Kidney capillary endothelial cell (primary cell): Measurements from ENCODE around the gene SUDS3.
"Not testable (repeated sequence)": the region's sequence is repeated elsewhere in the genome, so short reads cannot be mapped to it uniquely, and the experiment has no call there.

ENCODE experiments used
- DNase-seq: peaks from one replicate; pipeline ENCODE4 v3.0.0-alpha.2; 2018; ENCODE audit warnings: low spot score

The SUDS3 gene

GRCh38 chr12:118376089-118377020 is at the start of gene SUDS3:
Gene SUDS3 (plus strand): TSS chr12:118376555. CDS start chr12:118376692, 137 bp downstream.
- DNase-seq, result peak; percentile 77

- no peak for DNase-seq
These were observed 49.4 kb upstream of the SUDS3 start for GRCh38 chr12:118326991-118327390.

DNA sequence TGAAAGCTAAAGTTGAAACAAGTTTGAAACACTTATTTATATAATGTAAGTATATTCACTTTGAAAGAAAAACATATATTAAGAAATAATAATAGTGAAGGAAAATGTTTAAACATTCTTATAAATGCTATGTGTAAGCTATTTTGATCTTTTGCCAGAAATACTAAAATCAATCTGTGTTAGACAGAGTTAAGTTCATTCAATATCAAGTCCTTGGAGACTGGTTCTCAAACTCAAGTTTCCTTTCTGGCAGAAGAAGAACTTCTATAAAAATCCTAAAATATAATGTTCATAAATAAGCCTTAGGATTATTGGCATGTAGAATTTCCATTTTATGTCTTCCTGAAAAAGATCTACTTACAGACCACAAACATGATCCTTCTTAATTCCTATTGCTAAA is 49.0 kb upstream of the SUDS3 start:
- no peak for DNase-seq

GRCh38 chr12:118328486-118329330 is 47.6 kb upstream of the SUDS3 start:
- no peak for DNase-seq

- peak; percentile 38 for DNase-seq
These were observed 45.8 kb upstream of the SUDS3 start for GRCh38 chr12:118330421-118331018.

DNA sequence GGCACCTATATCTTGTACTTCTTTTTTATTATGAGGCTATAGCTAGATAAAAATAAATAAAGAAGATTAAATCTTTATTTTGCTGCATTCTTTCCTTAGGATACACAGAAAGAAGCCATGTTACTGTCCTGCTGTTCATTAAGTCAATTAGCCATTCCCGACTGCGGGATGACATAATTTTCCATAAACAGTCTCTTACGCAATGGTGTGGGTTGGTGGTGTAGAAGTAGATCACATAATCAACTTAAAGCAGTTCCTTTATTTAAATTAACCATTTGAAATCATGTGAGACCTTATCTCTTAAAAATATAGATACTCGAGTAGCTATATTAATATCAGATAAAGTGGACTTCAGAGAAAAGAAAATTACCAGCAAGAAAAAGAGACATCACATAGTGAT is 43.8 kb upstream of the SUDS3 start:
- no peak for DNase-seq

GRCh38 chr12:118334241-118334640 is 42.1 kb upstream of the SUDS3 start:
- no peak for DNase-seq

DNA sequence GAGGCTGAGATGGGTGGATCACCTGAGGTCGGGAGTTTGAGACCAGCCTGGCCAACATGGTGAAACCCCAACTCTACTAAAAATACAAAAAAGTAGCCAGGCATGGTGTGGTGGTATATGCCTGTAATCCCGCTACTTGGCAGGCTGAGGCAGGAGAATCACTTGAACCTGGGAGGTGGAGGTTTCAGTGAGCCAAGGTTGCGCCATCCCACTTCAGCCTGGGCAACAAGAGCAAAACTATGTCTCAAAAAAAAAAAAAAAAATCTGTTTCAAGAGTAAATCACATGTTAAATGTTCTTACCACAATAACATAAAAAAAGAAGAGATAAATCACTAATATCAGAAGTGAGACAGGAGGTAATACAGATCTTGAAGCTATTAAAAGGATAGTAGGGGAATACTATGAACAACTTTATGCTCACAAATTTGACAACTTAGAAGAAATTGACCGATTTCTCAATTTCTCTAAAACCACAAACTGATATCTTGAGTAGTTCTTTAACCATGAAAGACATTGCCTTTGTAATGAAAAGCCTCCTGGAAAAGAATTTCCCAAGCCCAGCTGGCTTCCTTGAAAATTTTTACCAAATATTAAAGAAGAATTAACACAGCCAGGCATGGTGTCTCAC is 41.3 kb upstream of the SUDS3 start:
- DNase-seq, result no peak

DNA sequence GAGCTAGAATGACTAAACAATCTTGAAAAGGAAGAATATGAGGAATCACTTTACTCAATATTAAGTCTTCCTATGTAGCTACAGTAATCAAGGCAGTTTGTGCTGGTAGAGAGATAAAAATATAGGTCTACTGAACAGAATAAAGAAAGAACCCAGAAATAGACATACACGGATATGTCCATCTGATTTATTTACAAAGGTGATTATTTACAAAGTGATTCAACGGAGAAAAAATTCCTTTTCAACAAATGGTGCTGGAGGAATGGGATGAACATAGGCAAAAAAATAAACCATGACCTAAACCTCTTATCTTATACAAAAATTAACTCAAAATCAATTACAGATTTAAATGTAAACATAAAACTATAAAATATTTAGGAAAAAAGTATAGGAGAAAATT is 40.2 kb upstream of the SUDS3 start:
- DNase-seq, result no peak

- DNase-seq, result no peak
These were observed 39.0 kb upstream of the SUDS3 start for GRCh38 chr12:118337194-118337838.

DNA sequence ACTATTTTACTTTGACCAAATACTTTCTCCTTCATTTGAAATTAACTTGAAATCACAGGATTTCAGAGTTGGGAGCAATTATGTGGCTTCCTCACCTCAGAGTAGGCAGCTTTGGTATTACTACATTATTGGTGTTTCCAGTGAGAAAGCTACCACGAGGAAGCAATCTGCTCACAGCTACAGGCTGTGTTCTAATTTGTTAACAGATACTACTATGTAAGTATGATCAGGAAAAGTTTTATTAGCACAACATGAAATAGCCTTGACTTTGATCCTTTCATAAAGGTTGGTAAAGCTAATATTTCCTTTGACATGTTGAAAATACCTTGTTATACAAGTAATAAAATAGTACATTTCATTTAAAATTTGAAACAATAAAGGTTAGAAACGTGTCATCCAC is 34.3 kb upstream of the SUDS3 start:
- DNase-seq, result no peak

GRCh38 chr12:118344829-118345228 is 31.5 kb upstream of the SUDS3 start:
- DNase-seq, result no peak

GRCh38 chr12:118345355-118345754 is 31.0 kb upstream of the SUDS3 start:
- no peak for DNase-seq

- no peak for DNase-seq
These were observed 29.5 kb upstream of the SUDS3 start for GRCh38 chr12:118346895-118347294.

- no peak for DNase-seq
These were observed 28.4 kb upstream of the SUDS3 start for GRCh38 chr12:118347916-118348315.

DNA sequence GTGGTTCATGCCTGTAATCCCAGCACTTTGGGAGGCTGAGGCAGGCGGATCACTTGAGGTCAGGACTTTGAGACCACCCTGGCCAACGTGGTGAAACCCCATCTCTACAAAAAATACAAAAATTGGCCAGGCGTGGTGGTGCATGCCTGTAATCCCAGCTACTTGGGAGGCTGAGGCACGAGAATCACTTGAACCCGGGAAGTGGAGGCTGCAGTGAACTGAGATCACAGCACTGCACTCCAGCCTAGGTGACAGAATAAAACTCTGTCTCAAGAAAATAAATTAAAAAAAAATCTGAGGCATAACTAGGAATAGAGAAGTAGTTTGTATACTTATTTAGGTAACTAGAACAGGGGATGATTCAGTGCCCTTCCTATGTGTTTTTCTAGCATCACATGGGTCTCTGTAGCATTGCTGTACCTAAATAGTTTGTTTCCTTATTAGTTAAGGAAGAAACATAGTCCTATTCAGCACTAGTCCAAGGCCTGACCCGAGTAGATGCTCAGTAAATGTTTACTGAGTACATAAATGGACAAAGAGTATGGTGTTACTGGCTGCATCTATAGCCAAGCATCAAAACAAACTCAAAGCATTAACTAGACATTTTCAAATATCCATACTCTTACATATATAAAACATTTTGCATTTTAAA is 25.3 kb upstream of the SUDS3 start:
- no peak for DNase-seq

DNA sequence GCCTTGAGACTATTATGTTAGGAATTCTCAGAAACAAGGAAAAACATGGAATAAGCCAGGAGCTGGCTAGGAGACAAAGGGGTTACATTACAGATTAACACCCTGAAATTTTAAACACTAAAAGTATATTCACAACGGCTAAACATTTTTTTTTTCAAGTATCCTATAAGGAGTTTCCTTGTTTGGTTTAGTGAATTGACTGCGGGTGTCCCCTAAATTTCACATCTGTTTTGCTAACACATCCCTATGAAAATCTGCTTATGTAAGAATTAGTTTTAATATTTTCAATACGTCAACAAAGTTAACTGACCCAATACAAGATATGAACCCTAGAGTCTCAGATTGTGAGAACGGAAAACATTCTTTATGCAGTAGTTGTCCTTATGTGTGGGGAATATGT is 22.6 kb upstream of the SUDS3 start:
- DNase-seq, result no peak

GRCh38 chr12:118354503-118354902 is 21.9 kb upstream of the SUDS3 start:
- not testable (repeated sequence) for DNase-seq

DNA sequence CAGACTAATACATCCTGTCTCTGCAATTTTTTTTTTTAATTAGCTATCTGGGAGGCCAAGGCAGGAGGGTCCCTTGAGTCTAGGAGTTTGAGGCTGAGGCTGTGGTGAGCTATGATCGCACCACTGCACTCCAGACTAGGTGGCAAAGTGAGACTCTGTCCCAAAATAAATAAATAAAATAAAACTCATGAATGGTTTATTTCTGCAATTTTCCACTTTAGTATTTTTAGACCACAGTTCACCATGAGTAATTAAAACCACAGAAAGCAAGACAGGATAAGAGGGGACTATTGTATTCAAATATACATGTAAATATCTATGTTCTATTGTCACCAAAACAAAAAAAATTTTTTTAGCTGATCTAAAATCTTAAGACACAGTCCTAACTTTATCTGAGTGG is 21.5 kb upstream of the SUDS3 start:
- DNase-seq, result no peak

- no peak for DNase-seq
These were observed 20.5 kb upstream of the SUDS3 start for GRCh38 chr12:118355843-118356242.

- no peak for DNase-seq
These were observed 19.5 kb upstream of the SUDS3 start for GRCh38 chr12:118356809-118357256.
